GM21447 (cell line): ENCODE measurements around the gene PTCD2.
"Not testable (repeated sequence)": the region's sequence is repeated elsewhere in the genome, so short reads cannot be mapped to it uniquely, and the experiment has no call there.

Source experiments
- ATAC-seq: cut with Tn5 transposase; IDR thresholded peaks from one replicate; pipeline ENCODE4 v1.9.1; 2021; ENCODE audit not compliant: unreplicated experiment

Gene PTCD2

DNA sequence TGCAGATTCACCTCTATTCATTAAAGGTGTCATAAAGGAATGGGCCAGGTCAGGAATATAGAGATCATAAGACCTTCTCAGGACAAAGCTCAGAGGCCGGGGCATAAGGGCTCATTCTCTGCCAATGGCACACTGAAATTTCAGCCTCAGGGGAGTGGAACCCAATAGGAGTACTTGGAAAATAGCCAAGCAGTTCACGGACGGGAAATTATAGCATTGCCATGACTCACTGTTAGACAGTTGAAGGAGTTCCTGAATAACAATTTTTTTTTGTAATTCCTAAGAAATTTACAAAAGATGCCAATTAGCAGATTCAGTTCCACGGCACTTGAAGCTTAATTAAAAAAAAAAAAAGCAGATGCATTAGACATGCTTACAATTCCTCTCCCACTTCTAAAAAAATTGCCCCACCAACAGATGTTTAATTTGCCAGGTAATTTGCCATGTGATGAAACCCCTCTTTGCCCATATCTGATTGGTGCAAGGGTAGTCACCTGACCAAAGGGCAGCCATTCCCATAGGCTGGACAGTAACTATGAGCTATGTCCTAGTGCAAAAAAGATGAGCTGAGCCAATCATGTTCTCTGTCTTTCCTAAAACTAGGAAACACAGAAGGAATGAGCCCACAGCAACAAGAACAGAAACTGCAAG, 58.6 kb downstream of the PTCD2 start:
- no peak for ATAC-seq

DNA sequence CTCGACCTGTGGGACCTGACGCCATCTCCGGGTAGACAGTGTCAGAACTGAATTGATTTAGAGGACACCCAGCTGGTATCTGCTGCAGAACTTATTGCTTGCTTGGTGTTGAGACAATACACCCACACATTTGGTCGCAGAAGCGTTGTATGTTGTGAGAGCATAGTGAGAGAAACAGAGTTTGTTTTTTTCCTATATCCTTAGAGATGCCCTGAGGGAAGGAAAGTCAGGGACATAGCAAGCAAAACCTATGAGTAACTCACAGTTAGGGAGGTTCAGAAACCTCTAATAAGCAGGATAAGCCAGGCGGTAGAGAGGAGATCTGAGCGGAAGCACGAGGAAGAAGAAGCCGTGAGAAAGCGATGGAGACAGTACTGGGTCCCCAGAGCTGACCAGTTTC, 59.8 kb downstream of the PTCD2 start:
- ATAC-seq: no peak

GRCh38 chr5:72380492-72381274, 60.5 kb downstream of the PTCD2 start:
- no peak for ATAC-seq

DNA sequence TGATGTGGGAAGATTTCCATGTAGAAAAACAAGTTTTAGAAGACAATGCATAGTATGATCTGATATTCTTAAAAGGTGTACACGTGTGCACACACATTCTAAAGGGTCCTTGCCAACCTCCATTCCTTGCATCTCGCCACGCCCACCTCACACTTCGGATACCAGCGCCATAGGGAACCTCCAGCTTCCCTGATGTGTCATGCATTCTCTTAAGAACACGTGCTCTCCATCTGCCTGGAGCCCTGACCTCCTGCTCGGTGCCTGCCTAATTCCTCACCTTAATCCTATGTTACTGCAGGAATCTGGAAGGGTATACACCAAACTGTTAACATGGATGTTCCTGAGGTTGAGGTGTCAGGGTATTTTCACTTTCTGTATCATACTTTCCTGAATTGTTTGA, 63.1 kb downstream of the PTCD2 start:
- no peak for ATAC-seq

- ATAC-seq: no peak
Measured at GRCh38 chr5:72383726-72384125, 63.6 kb downstream of the PTCD2 start.

GRCh38 chr5:72386639-72387038, 66.5 kb downstream of the PTCD2 start:
- ATAC-seq: no peak

- no peak for ATAC-seq
Measured at GRCh38 chr5:72387985-72388384, 67.8 kb downstream of the PTCD2 start.

DNA sequence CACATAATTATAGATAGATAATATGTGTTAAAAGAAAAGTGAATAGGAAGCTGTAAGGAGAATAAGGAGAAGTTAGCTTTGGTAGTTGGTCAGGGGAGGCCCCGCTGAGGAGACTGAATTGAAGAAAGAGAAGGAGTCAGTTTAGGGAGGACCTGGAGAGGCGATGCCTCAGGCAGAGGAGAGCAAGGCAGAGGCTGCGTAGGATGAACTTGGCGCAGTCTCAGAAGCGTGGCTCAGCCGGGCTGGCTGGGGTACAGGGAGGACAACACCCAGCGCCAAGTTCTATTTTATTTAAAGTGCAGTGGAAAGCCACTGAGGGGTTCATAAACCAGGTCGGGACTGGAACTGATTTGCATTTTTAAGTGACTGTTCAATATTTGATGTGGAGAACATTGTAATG, 68.5 kb downstream of the PTCD2 start:
- ATAC-seq: no peak

DNA sequence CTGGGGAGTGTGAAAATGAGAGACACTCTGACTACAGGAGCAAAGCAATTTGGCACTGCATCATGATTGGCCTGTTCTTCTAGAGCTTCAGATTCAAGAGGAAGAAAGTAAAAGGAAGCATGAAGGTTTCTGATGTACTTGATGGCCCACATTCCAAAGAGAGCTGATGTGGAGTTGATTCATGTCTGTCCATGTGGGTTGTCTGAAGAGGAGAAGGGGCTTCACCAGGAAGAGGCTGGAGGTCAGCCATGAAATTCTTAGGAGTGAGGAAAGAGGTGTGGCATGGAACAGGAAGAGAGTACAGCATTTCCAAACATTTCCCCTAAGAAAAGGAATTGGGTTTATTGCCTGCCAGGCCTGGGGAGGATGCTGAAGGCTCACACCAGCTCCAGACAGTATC, 70.7 kb downstream of the PTCD2 start:
- ATAC-seq: no peak

DNA sequence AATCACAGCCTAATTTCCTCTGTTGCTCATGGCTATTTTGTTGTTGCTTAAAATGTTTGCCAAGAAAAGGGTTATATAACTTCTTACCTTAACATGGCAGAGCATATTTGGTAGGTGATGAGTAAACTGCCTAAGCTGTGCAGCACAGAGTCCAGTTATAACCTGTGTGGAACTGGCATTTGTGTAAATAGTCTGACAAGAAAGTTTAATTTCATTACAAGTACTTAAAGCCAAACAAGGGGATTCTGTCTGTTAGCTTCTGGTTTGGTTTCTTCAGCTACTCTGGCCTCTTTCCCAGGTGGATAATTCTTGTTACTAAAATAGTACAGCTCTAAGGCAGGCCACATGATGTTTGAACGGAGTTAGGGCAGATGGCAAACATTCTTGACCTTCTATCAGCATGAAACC, 72.2 kb downstream of the PTCD2 start:
- ATAC-seq: no peak

DNA sequence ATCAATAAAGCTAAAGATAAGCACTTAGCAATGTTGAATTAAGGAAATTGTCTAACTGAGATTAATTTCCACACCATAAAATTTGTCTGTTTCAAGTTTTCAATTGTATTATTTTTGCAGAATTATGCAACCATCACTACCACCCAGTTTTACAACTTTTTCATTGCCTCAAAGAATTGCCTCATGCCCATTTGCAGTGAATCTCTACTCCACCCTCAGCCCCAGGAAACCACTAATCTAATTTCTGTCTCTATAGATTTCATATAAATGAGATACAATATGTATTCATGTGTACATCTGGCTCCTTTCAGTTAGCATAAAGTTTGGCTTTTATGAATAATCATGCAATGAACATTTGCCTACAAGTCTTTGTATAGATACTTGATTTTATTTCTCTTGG, 72.9 kb downstream of the PTCD2 start:
- ATAC-seq: no peak

DNA sequence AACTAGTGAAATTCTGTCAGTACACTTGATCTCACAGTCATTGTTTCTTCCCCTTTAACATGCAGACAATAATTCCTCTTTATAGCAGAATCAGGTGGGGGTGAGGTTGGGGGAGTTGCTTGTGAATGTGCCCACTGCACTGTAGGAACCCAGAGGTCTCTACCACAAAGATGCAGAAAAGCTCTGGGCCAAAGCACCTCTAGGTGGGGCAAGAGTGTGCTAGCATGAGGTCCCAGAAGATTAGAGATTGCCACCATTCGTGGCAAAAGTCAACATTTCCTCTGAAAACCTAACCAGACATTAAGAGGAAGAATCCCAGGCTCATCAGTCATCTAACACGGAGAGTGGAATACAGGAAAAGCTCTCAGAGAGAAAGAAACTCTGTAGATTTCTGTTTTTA, 74.5 kb downstream of the PTCD2 start:
- peak; percentile 61 for ATAC-seq

GRCh38 chr5:72397836-72398235, 77.7 kb downstream of the PTCD2 start:
- ATAC-seq: no peak

DNA sequence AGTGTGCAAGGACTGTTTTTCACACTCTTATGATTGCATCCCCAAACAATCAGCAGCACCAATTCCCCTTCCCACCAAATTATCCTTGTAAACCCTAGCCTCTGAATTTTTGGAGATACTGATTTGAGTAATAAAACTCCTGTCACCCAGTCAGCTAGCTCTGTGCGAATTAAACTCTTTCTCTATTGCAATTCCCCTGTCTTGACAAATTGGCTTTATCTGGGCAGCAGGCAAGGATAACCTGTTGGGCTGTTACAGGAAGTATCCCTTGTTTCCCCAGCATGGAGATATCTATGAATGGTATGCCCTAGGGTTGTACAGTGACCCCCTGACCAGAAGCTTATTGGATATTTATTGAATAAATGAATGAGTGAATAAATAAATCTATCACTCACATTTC, 80.8 kb downstream of the PTCD2 start:
- no peak for ATAC-seq

GRCh38 chr5:72402381-72402890, 82.3 kb downstream of the PTCD2 start:
- ATAC-seq: no peak

- no peak for ATAC-seq
Measured at GRCh38 chr5:72402959-72403628, 82.9 kb downstream of the PTCD2 start.

GRCh38 chr5:72404771-72405170, 84.6 kb downstream of the PTCD2 start:
- not testable (repeated sequence) for ATAC-seq

DNA sequence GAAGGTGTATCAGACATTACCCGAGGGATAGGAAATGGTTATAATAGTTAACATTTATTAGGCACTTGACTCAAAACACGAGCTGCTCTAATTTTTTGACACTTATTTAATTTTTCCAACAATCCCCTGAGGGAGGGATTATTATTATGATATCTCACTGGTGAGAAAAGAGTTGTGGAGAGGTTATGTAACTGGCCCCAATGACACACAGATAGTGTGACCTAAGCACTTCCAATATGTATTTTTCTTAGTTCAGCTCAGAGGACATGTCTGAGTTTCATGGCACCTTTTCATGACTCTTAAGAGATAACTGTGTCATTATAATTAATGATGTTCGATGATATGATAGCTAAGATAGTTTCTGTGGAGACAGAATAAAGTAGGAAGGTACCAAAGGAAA, 86.9 kb downstream of the PTCD2 start:
- ATAC-seq: no peak

- ATAC-seq: no peak
Measured at GRCh38 chr5:72407541-72407940, 87.4 kb downstream of the PTCD2 start.

DNA sequence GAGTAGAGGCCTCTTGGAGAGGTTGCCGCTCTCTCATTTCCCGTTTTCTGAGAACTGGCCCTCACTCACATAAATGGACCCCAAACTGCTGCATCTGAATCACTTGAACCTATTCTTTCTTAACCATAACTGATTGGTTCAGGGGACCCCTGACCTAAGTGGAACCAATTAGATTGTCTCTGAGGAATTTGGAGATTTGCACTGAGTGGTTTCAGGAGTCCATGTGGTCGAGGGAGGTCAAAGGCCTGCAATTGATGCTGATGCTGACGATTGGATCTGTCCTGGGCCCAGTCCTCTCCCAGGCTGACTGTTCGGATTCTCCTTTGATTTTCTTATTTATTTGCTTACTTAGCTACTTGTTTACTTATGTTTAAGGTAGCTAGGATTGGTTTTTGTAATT, 88.0 kb downstream of the PTCD2 start:
- ATAC-seq: no peak

DNA sequence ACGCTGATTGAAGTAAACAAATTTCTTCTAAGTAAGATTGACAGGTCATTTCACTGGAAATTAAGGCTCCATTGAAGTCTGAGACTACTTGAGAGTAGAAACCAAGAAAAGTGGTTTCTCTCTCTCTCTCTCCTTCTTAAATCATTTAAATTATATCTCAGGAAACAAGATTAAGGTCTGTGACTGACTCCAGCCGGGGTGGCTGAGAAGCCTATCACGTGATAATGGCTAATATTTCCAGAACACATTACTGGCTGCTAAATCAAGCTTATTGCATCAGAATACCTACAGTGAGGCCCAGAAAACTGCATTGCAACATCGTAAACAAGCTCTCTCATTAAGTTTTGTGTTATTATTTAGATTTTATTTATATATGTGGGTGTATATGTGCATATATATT, 88.4 kb downstream of the PTCD2 start:
- ATAC-seq: no peak

DNA sequence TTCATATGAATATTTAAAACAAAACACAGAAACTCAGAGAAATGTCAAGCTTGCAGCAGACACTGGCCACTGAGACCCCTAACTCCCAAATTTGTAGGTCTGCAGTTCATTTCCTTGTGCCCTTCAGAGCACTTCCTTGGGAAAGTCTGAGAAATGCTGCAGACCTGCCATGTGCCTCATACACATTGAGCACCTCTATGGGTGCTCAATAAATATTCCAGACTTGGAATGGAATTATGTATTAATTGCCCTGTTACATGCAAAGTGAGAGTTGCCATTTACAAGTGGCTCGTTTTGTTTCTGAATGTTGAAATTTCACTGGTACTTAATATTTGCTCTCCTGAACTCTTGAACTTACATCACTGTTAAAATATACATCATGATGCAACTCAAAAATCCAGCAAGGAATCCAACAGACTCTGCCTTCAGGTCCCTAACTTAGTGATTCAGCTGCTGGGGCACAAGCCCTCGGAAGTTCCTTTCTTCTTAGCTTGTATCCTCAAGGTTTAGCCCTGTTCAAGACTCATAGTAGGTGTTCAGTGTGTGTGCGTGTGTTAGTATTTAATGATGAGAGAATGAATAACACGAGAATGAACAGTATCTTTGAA, 90.6 kb downstream of the PTCD2 start:
- no peak for ATAC-seq
